Stimulated activated naive B cell treated with anti-CD40 and anti-IgM and Interleukin-4, amounts not matched to agents 10 μg/mL and 1 μg/mL and 100 μg/mL, for 72 hours (primary cell): ENCODE data around the gene CRYM.
"Not testable (repeated sequence)": the region's sequence is repeated elsewhere in the genome, so short reads cannot be mapped to it uniquely, and the experiment has no call there.

ENCODE experiments used
- ATAC-seq, 2 donors: fragments of 150-1000 bp; cut with Tn5 transposase; replicated peaks; 2 replicates each; pipeline ENCODE4 v1.10.0; 2021; ENCODE audit warnings: moderate library complexity in 1 of 2
- DNase-seq: peaks from one replicate; pipeline ENCODE4 v3.0.0; 2021
- H3K27ac Mint-ChIP-seq: one replicate; pipeline ENCODE4 v1.8.0; 2022; ENCODE audit warnings: mild to moderate bottlenecking, mixed read lengths
- H3K27me3 Mint-ChIP-seq, 2 donors: one replicate each; pipeline ENCODE4 v1.8.0; 2022; ENCODE audit warnings: mixed read lengths in 2 of 2
- H3K36me3 Mint-ChIP-seq, 2 donors: one replicate each; pipeline ENCODE4 v1.8.0; 2022; ENCODE audit warnings: mixed read lengths in 2 of 2, mild to moderate bottlenecking in 1 of 2
- H3K4me1 Mint-ChIP-seq, 2 donors: one replicate each; pipeline ENCODE4 v1.8.0; 2022; ENCODE audit warnings: mixed read lengths in 2 of 2, mild to moderate bottlenecking in 1 of 2
- H3K4me3 Mint-ChIP-seq, 2 donors: one replicate each; pipeline ENCODE4 v1.8.0; 2022; ENCODE audit warnings: mild to moderate bottlenecking in 2 of 2, mixed read lengths in 2 of 2, moderate library complexity in 1 of 2
- H3K9me3 Mint-ChIP-seq, 2 donors: one replicate each; pipeline ENCODE4 v1.8.0; 2022; ENCODE audit warnings: mixed read lengths in 2 of 2, mild to moderate bottlenecking in 1 of 2

The CRYM gene

DNA sequence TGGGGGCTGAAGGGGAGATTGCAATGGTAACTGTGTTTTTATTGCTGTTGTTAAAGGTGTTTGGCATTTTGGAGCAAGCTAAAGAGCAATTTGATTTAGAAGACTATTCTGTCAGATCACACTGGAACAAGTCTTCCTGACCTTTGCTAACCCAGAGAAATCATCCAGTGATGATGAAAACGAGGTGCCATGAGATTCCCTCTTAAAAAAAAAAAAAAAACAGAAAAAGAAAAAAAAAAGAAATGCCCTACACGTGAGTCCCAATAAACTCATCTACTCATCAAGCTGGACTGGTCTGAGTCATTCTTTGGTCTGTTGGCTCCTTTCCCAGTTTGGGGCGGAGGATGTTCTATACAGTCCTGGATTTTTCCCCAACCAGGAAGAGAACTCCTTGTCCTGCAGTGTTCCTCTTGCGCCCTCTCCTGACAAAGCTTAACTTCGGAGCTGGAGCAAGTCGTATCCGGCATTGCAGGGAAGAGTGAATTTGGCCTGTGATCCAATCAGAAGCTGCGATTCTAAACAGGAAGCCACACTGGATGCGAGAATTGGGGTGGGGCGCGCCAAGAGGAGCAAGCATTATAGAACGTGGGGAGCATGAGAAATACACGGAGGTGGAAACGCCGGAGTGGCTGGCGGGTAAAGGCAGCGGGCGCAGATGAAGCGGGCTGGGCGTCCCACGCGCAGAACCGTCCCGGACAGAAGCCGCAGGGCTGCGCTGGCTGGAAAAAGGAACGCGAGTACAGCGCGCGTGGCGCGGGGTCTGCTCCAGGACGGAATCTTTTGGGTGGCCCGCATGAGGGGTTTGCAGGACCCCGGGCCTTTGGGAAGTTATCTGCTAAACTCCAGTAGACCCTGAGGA lies 22.4 kb upstream of the CRYM start:
- ATAC-seq (peak; percentile 70 to 76), DNase-seq (peak; percentile 69)
- no peaks in the 10 kb centered on the region for H3K9me3 Mint-ChIP-seq
- peaks cover 0 to 1% of the 10 kb centered on the region in 2 donors for H3K36me3 Mint-ChIP-seq
- H3K4me1 Mint-ChIP-seq: peaks cover 22 to 26% of the 10 kb centered on the region in 2 donors
- peak overlapping the region; percentile 84 for H3K27ac Mint-ChIP-seq
- H3K27me3 Mint-ChIP-seq: no peaks in the 10 kb centered on the region
- peak overlapping the region; percentile 88 to 91 for H3K4me3 Mint-ChIP-seq

DNA sequence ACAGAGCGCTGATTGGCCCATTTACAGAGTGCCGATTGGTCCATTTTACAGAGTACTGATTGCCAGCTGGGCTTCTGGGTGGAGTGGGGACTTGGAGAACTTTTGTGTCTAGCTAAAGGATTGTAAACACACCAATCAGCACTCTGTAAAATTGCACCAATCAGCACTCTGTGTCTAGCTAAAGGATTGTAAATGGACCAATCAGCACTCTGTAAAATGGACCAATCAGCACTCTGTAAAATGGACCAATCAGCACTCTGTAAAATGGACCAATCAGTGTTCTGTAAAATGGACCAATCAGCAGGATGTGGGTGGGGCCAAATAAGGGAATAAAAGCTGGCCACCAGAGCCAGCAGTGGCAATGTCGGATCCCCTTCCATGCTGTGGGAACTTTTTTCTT lies 11.7 kb upstream of the CRYM start:
- not testable (repeated sequence) for ATAC-seq, DNase-seq, H3K9me3 Mint-ChIP-seq, H3K4me3 Mint-ChIP-seq, H3K27ac Mint-ChIP-seq, H3K36me3 Mint-ChIP-seq, H3K4me1 Mint-ChIP-seq
- peaks cover 8 to 10% of the 10 kb centered on the region in 2 donors for H3K27me3 Mint-ChIP-seq

DNA sequence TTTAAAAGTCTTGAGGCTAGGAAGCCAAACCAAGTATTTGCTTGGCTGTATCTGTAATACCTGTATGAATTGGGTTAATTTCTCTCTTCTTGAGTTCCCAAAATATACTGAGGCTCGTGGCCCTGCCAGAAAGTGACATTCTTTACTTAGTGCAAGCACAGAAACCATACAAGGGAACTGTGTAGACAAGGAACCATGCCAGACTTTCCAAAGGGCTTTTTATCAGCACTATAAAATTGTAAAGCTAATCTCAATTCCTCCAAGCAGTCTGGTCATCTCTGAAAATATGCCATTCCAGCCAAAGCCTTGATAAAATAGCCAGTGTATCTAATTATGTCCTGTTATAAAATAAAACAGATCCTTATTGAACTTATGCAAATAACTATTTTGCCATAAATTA lies 7.2 kb upstream of the CRYM start:
- DNase-seq (no peak), ATAC-seq (no peak)
- H3K4me1 Mint-ChIP-seq: peaks cover 4 to 7% of the 10 kb centered on the region in 2 donors
- H3K36me3 Mint-ChIP-seq: peaks cover 0 to 6% of the 10 kb centered on the region in 2 donors
- no peak overlapping the region for H3K4me3 Mint-ChIP-seq
- no peak overlapping the region for H3K27ac Mint-ChIP-seq
- peaks cover 6 to 7% of the 10 kb centered on the region in 2 donors for H3K9me3 Mint-ChIP-seq
- peaks cover 0 to 12% of the 10 kb centered on the region in 2 donors for H3K27me3 Mint-ChIP-seq

DNA sequence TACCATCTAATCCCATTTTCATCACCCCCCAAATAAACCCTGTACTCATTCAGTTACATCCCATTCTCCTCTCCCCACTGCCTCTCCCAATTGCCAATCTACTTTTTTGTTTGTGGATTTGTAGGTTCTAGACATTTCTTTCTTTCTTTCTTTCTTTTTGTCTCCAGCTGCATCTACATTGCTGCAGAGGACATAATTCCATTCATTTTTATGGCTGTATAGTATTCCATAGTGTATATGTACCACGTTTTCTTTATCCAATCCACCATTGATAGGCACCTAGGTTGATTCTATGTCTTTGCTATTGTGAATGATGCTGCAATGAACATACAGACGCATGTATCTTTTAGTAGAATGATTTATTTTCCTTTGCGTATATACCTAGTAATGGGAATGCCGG lies 6.3 kb upstream of the CRYM start:
- H3K36me3 Mint-ChIP-seq: peaks cover 0 to 6% of the 10 kb centered on the region in 2 donors
- peaks cover 5 to 7% of the 10 kb centered on the region in 2 donors for H3K4me1 Mint-ChIP-seq
- peaks cover 0 to 12% of the 10 kb centered on the region in 2 donors for H3K27me3 Mint-ChIP-seq
- no peak overlapping the region for H3K27ac Mint-ChIP-seq
- DNase-seq: no peak
- H3K9me3 Mint-ChIP-seq: peaks cover 6 to 7% of the 10 kb centered on the region in 2 donors
- H3K4me3 Mint-ChIP-seq: peak overlapping the region; percentile 71 to 80
- ATAC-seq: no peak

DNA sequence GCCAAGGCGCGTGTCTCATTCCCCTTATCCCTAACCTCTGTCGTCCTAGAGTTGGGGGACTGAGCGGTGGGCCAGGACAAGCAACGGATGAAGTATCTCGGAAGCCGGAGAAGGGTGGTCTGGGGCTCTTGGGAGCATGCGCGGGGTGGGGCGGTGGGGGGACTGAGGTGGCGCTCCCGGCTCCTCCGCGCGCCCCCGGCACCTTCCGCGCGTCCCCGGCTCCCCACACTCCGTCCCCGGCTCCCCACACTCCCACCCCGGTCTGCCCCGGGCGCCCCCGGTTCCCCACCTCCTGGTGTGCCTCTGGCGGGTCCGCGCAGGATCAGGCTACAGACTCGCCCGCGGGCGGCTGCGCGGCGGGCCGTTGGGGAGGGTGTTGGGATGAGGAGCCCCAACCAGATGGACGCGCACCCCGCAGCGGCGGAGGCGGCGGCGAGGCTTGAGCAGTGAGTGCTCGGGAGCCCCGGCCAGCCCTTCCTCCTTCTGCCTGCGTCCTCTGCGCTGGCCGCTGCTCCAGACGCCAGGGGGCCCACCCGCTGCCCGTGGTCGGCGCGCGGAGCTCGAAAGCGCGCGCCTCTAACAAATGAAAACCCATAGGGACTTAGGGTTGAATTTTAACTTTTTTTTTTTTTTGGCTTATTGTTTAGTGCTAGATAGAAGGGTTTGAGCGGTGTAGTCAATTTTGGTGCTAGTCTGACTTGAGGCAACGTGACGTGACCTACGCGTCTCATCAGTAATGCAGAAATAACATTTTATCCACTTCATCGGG lies 5.6 kb upstream of the CRYM start:
- peaks cover 0 to 12% of the 10 kb centered on the region in 2 donors for H3K27me3 Mint-ChIP-seq
- ATAC-seq (peak; percentile 91 to 93), DNase-seq (no peak)

DNA sequence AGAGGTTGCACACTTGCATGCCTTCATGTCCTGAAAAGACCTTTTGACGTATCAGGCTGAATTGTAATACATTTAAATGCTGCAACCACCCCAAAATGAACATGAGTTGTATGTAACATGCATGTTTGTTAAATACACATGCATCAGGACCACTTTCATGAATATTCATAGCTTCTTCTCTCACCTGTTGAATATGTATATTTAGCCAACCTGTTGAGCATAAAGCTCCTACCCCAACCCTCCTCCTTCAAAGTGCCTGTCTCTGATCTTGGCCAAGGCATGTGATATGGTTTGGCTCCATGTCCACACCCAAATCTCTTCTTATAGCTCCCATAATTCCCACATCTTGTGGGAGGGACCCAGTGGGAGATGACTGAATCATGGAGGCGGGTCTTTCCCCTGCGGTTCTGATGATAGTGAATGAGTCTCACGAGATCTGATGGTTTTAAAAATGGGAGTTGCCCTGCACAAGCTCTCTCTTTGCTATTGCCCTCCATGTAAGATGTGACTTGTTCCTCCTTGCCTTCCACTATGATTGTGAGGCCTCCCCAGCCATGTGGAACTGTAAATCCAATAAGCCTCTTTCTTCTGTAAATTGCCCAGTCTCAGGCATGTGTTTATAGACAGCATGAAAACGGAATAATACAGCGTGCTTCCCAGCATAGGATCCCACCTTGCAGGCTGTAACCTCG lies 3.8 kb upstream of the CRYM start:
- Mint-ChIP-seq H3K4me1 (peaks cover 13 to 24% of the 10 kb centered on the region in 2 donors), H3K27ac (no peak overlapping the region), H3K9me3 (peaks cover 6 to 7% of the 10 kb centered on the region in 2 donors), H3K27me3 (peaks cover 8 to 18% of the 10 kb centered on the region in 2 donors), H3K4me3 (no peak overlapping the region), H3K36me3 (peaks cover 0 to 6% of the 10 kb centered on the region in 2 donors)
- ATAC-seq (no peak), DNase-seq (no peak)

More for the DNA sequence above, 5.6 kb upstream of the CRYM start:
- Mint-ChIP-seq H3K4me3 (peak overlapping the region; percentile 80 to 90), H3K4me1 (peaks cover 5 to 9% of the 10 kb centered on the region in 2 donors), H3K27ac (peak overlapping the region; percentile 78), H3K36me3 (peaks cover 0 to 6% of the 10 kb centered on the region in 2 donors), H3K9me3 (peaks cover 6 to 7% of the 10 kb centered on the region in 2 donors)

DNA sequence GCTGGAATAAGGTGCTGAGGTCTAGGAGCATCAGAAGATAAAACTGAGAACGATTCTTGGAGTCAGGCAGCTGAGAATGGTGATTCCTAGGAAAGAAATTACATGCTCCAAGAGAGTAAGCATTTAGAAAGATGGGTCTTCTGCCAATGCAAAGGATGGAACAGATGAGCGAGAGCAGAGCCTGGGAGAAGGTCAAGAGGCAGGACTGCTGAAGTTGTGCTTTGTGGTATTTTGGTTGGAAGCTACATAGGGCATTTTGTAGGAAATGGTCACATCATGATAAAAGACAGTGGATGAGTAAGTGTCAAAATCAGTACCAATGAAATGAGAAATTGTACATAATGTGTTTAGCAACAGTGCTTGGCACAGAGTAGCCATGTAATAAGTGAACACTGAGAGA lies 1.4 kb upstream of the CRYM start:
- peaks cover 29 to 44% of the 10 kb centered on the region in 2 donors for H3K4me1 Mint-ChIP-seq
- peaks cover 8 to 17% of the 10 kb centered on the region in 2 donors for H3K27me3 Mint-ChIP-seq
- peaks cover 0 to 6% of the 10 kb centered on the region in 2 donors for H3K36me3 Mint-ChIP-seq
- peaks cover 6 to 7% of the 10 kb centered on the region in 2 donors for H3K9me3 Mint-ChIP-seq
- DNase-seq: no peak
- ATAC-seq: no peak
- H3K4me3 Mint-ChIP-seq: no peak overlapping the region
- no peak overlapping the region for H3K27ac Mint-ChIP-seq

DNA sequence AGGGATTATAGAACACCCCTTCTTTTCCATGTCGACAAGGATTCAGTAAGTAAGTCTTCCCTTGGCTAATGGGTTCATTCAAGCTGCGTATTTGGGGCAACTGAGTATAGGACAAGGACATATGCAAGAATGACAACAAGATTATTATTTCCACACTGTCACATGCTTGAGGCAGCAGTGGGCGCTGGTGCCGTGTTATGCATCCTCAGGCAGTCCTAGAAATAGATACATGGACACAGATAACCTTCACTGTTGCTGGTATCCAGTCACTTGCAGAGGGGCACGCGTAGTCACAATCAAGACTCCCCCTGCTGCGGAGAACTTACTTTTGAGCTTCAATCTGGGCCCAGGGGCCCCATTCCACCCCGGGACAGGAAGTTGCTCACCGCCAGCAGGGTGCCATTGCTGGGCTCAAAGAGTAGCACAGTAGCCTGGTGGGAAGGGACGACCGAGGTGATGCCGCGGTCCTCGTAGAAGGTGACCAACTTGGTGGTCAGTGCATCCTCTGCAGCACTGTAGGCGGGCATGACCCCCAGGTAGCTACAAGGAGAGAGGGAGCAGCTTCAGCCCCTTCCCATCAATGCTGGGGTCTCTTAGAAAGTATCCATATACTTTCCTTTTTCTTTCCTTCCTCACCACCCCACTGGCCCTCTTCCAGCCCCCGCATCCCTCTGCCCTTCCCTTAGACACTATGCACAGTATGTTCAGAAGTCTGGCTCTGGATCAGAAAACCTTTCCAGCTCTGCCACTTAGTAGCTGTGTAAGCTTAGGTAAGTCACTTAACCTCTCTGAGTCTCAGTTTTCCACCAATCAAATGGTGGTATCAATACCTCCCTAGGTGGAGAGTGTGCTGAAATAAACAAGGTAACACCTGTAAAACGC lies 804 bp downstream of the CRYM start:
- Mint-ChIP-seq H3K4me1 (peaks cover 33 to 47% of the 10 kb centered on the region in 2 donors), H3K27ac (no peak overlapping the region), H3K4me3 (peak overlapping the region; percentile 83 to 89), H3K27me3 (peaks cover 11 to 14% of the 10 kb centered on the region in 2 donors), H3K36me3 (peaks cover 0 to 6% of the 10 kb centered on the region in 2 donors), H3K9me3 (peaks cover 6 to 7% of the 10 kb centered on the region in 2 donors)
- ATAC-seq: peak in 1 of 2 donors; percentile 5
- DNase-seq: no peak

DNA sequence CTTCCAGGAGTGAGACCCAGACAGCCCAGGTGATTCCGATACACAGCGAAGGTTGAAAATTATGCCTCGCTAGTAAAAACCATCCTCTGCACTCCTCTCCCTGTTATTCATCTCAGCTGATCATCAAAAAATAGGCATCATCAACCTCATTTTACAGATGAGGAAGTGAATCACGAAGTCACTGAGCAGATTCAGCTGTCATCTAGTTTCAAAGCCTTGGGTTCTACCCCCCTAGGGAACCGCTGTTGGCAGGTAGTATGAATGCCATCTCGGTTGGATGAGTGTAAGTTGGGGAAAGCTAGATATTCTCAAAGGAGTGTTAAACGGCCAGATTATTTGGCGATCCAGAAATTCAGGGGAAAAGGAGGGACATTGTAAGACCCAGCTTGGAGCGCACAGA lies 2.0 kb downstream of the CRYM start:
- H3K9me3 Mint-ChIP-seq: no peaks in the 10 kb centered on the region
- DNase-seq (peak; percentile 55), ATAC-seq (peak; percentile 83 to 85)

DNA sequence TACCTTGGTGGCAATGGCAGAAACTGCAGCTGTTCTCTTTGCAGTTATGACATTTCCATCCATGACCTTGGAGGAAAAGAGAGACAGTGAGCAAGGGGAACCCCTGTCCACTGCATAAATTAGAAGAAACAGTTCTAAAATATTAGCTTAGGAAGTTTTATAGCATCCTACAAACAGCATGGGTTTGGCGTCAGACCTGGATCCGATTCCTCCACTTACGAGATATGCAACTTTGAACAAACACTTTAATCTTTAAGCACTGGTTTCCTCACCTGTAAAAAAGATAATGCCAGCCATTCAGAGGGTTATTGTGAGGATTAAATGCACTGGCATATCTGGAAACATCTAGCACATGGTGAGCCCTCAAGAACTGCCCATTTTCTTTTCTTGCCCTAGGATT lies 2.6 kb downstream of the CRYM start:
- peaks cover 33 to 47% of the 10 kb centered on the region in 2 donors for H3K4me1 Mint-ChIP-seq
- H3K27ac Mint-ChIP-seq: peak overlapping the region; percentile 67
- H3K27me3 Mint-ChIP-seq: peaks cover 13 to 19% of the 10 kb centered on the region in 2 donors
- no peaks in the 10 kb centered on the region for H3K9me3 Mint-ChIP-seq
- no peak overlapping the region for H3K4me3 Mint-ChIP-seq
- no peaks in the 10 kb centered on the region for H3K36me3 Mint-ChIP-seq
- ATAC-seq (no peak), DNase-seq (no peak)

More for the DNA sequence above, 2.0 kb downstream of the CRYM start:
- Mint-ChIP-seq H3K36me3 (no peaks in the 10 kb centered on the region), H3K4me3 (no peak overlapping the region), H3K27me3 (peaks cover 13 to 17% of the 10 kb centered on the region in 2 donors), H3K27ac (peak overlapping the region; percentile 67), H3K4me1 (peaks cover 33 to 47% of the 10 kb centered on the region in 2 donors)

DNA sequence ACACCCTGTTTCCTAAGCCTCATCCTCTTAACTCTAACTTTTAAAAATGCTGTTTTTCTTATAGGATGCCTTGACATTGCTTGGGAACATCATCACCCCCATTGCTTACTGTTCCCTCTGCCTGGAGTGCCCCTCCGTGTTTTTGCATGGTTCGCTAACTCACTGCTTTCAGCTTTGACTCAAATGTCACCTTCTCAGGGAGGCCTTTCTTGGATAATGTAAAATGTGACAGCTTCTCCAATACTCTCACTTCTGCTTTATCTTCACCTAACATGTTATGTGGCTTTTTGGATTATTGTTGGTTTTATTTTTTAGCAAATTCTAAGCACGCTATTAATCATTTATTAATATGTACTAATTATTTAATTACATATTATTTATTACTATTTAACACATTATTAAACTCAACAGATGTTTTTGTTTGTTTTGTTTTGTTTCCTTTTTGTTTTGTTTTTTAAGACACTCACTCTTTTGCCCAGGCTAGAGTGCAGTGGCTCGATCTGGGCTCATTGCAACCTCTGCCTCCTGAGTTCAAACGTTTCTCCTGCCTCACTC lies 3.8 kb downstream of the CRYM start:
- ATAC-seq (peak; percentile 64 to 65), DNase-seq (peak; percentile 30)
- Mint-ChIP-seq H3K27ac (peak overlapping the region; percentile 70), H3K4me3 (no peak overlapping the region), H3K36me3 (no peaks in the 10 kb centered on the region), H3K4me1 (peaks cover 32 to 47% of the 10 kb centered on the region in 2 donors), H3K27me3 (peaks cover 13 to 21% of the 10 kb centered on the region in 2 donors), H3K9me3 (no peaks in the 10 kb centered on the region)

DNA sequence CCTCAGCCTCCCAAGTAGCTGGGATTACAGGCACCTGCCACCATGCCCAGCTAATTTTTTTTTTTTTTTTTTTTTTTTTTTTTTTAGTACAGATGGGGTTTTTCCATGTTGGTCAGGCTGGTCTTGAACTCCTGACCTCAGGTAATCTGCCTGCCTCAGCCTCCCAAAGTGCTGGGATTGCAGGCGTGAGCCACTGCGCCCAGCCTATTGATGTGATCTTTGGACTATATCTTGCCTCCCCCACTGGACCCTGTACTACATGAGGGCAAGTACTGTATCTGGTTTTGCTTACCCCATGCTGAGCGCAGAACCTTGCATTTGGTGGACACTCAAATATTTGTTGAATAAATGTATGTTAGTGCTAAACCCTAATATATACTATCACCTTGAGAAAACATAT lies 5.3 kb downstream of the CRYM start:
- H3K4me3 Mint-ChIP-seq, ATAC-seq, H3K27ac Mint-ChIP-seq, H3K9me3 Mint-ChIP-seq, H3K36me3 Mint-ChIP-seq, DNase-seq: not testable (repeated sequence)
- Mint-ChIP-seq H3K4me1 (peaks cover 27 to 36% of the 10 kb centered on the region in 2 donors), H3K27me3 (peaks cover 8 to 17% of the 10 kb centered on the region in 2 donors)

DNA sequence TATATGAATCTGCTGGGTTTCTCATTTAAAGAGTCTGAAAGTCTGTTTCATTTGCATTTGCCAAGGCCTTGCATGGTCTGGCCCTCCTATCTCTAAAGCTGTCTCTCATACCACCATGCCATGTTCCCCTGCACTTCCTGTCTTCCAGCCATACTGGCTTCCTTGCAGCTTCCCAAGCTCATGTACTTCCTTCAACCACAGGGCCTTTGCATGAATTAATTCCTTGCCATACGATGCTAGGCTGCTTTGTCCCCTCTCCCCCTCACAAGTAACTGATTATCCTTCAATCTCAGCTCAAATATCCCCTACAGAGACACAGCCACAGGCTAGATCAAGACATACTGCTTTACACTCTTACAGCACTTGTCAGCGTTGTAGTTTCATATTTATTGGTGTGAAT lies 5.8 kb downstream of the CRYM start:
- Mint-ChIP-seq H3K36me3 (no peaks in the 10 kb centered on the region), H3K9me3 (no peaks in the 10 kb centered on the region), H3K4me1 (peaks cover 25 to 31% of the 10 kb centered on the region in 2 donors), H3K4me3 (no peak overlapping the region), H3K27me3 (peaks cover 5 to 14% of the 10 kb centered on the region in 2 donors), H3K27ac (no peak overlapping the region)
- DNase-seq: no peak
- ATAC-seq: no peak
